Gastrocnemius medialis (tissue), 4 donors: Measurements from ENCODE around the gene LSM14A. TPM values are rescaled to one million over a fixed set of nuclear protein-coding genes. Genes with fewer than 3 reads are reported as not detected.

ENCODE experiments used
- ATAC-seq, 2 donors: fragments of 150-250 bp; one replicate each; pipeline ENCODE4 v1.9.1; 2016
- DNase-seq, 2 donors: peaks; one replicate each; pipeline ENCODE4 v3.0.0-alpha.2; 2019
- H3K27ac ChIP-seq, 4 donors: fragments of 200-600 bp; sonication (generic); 1 replicate in 1 of 4; 2 replicates in 3 of 4; pipeline ENCODE4 v1.5.1; 2016 to 2018; ENCODE audit warnings: mild to moderate bottlenecking in 2 of 4, moderate library complexity in 1 of 4
- H3K27me3 ChIP-seq, 3 donors: fragments of 200-600 bp; sonication (generic) in 2 of 3; 1 replicate in 1 of 3; 2 replicates in 2 of 3; pipeline versions ENCODE4 v1.5.1 to v1.6.0; 2016 to 2019; ENCODE audit warnings: mild to moderate bottlenecking in 1 of 3, moderate library complexity in 1 of 3
- H3K36me3 ChIP-seq, 2 donors: fragments of 200-600 bp; sonication (generic) in 1 of 2; one replicate each; pipeline ENCODE4 v1.5.1; 2017 to 2018
- H3K4me1 ChIP-seq, 2 donors: fragments of 200-600 bp; sonication (generic) in 1 of 2; one replicate each; pipeline ENCODE4 v1.5.1; 2016 to 2017; ENCODE audit warnings: mild to moderate bottlenecking in 2 of 2
- H3K4me3 ChIP-seq, 4 donors: fragments of 200-600 bp; sonication (generic) in 3 of 4; 1 replicate in 1 of 4; 2 replicates in 3 of 4; pipeline ENCODE4 v1.5.1; 2016 to 2019; ENCODE audit warnings: mild to moderate bottlenecking in 2 of 4
- H3K9me3 ChIP-seq, 3 donors: fragments of 200-600 bp; sonication (generic) in 2 of 3; 1 replicate in 1 of 3; 2 replicates in 2 of 3; pipeline ENCODE4 v1.5.1; 2016 to 2019
- CTCF ChIP-seq, 5 experiments: fragments of 450-650 bp in 3 of 5; fragments of 200-600 bp in 2 of 5; sonication (generic) in 2 of 5; IDR thresholded peaks in 4 of 5; conservative IDR thresholded peaks in 1 of 5; 1 replicate in 4 of 5; 2 replicates in 1 of 5; pipeline ENCODE4 v1.5.1; 2016 to 2019; ENCODE audit warnings: antibody characterized with exemption in 5 of 5, mild to moderate bottlenecking in 3 of 5, moderate library complexity in 3 of 5
- POLR2A ChIP-seq, 2 donors: fragments of 450-650 bp; IDR thresholded peaks; one replicate each; pipeline ENCODE4 v1.6.1; 2017; ENCODE audit warnings: antibody characterized with exemption in 2 of 2, mild to moderate bottlenecking in 2 of 2, moderate library complexity in 2 of 2
- in situ Hi-C, 4 donors: fragments of 200-750 bp; cut with MboI; loops; one replicate each; pipeline versions ENCODE4 v1.15.0 to v1.8.0; 2017; ENCODE audit warnings: low sequenced_read_pairs in 4 of 4
- intact Hi-C: fragments of 100-400 bp; cut with DNase I; formaldehyde crosslinking; loops from one replicate; pipeline ENCODE4 v1.15.1; 2023; ENCODE audit warnings: low total_unique reads
- total RNA-seq, 4 donors: library from RNA; depleted of rRNA; stranded (reverse); fragments of >200 nt; gene quantifications; one replicate each; pipeline versions ENCODE4 v1.1.0 to v1.2.3, GENCODE V29; 2016

LSM14A gene
- total RNA-seq, 4 donors from 2014 or later = 104 to 120 (median 115) TPM

GRCh38 chr19:34181111-34181864, 9.0 kb downstream of the LSM14A start:
- Histone ChIP-seq H3K27me3 (no peaks in the 10 kb centered on the region), H3K27ac (no peak overlapping the region), H3K9me3 (no peaks in the 10 kb centered on the region), H3K4me1 (peaks cover 74 to 80% of the 10 kb centered on the region in 2 donors), H3K4me3 (no peak overlapping the region), H3K36me3 (no peaks in the 10 kb centered on the region)
- intact Hi-C loops = no loop called here
- in situ Hi-C loops = no loop called here
- TF ChIP-seq CTCF (IDR thresholded peaks at IDR 0.05 in 4 of 5, conservative IDR thresholded peaks at IDR 0.05 in 1 of 5) = no peak
- no peak for TF ChIP-seq POLR2A (IDR thresholded peaks at IDR 0.05)
- ATAC-seq (no peak), DNase-seq (no peak)

GRCh38 chr19:34182125-34182524, 9.8 kb downstream of the LSM14A start:
- TF ChIP-seq CTCF (IDR thresholded peaks at IDR 0.05 in 4 of 5, conservative IDR thresholded peaks at IDR 0.05 in 1 of 5) (no peak), POLR2A (IDR thresholded peaks at IDR 0.05) (no peak)
- peaks cover 69 to 73% of the 10 kb centered on the region in 2 donors for H3K4me1 ChIP-seq
- H3K9me3 ChIP-seq = no peaks in the 10 kb centered on the region
- H3K27me3 ChIP-seq = no peaks in the 10 kb centered on the region
- H3K36me3 ChIP-seq = no peaks in the 10 kb centered on the region
- no peak overlapping the region for H3K27ac ChIP-seq
- ATAC-seq (no peak), DNase-seq (no peak)
- intact Hi-C loops = no loop called here
- no peak overlapping the region for H3K4me3 ChIP-seq
- in situ Hi-C loops = no loop called here

- H3K36me3 ChIP-seq = no peaks in the 10 kb centered on the region
- H3K4me3 ChIP-seq = no peak overlapping the region
- no peaks in the 10 kb centered on the region for H3K9me3 ChIP-seq
- no peak for TF ChIP-seq CTCF (IDR thresholded peaks at IDR 0.05 in 4 of 5, conservative IDR thresholded peaks at IDR 0.05 in 1 of 5)
- no peak for TF ChIP-seq POLR2A (IDR thresholded peaks at IDR 0.05)
- no peaks in the 10 kb centered on the region for H3K27me3 ChIP-seq
- H3K4me1 ChIP-seq = peaks cover 67 to 70% of the 10 kb centered on the region in 2 donors
- H3K27ac ChIP-seq = peak overlapping the region in 2 of 4 donors; percentile 2 to 41
- intact Hi-C loops (no loop called here), in situ Hi-C loops (no loop called here)
- DNase-seq = no peak
- no peak for ATAC-seq
These were observed 12.7 kb downstream of the LSM14A start for GRCh38 chr19:34184880-34185491.

GRCh38 chr19:34186205-34186604, 13.9 kb downstream of the LSM14A start:
- no peak for TF ChIP-seq POLR2A (IDR thresholded peaks at IDR 0.05)
- TF ChIP-seq CTCF (IDR thresholded peaks at IDR 0.05 in 4 of 5, conservative IDR thresholded peaks at IDR 0.05 in 1 of 5) = no peak
- H3K27me3 ChIP-seq = no peaks in the 10 kb centered on the region
- in situ Hi-C loops (no loop called here), intact Hi-C loops (no loop called here)
- no peak for DNase-seq
- no peak overlapping the region for H3K4me3 ChIP-seq
- peaks cover 75 to 76% of the 10 kb centered on the region in 2 donors for H3K4me1 ChIP-seq
- no peak for ATAC-seq
- no peak overlapping the region for H3K27ac ChIP-seq
- no peaks in the 10 kb centered on the region for H3K9me3 ChIP-seq
- no peaks in the 10 kb centered on the region for H3K36me3 ChIP-seq
